ENCODE measurements around the gene RASSF1.
A peak's percentile ranks its signal among the peaks of the same experiment; 100 is the strongest.

The RASSF1 gene

DNA sequence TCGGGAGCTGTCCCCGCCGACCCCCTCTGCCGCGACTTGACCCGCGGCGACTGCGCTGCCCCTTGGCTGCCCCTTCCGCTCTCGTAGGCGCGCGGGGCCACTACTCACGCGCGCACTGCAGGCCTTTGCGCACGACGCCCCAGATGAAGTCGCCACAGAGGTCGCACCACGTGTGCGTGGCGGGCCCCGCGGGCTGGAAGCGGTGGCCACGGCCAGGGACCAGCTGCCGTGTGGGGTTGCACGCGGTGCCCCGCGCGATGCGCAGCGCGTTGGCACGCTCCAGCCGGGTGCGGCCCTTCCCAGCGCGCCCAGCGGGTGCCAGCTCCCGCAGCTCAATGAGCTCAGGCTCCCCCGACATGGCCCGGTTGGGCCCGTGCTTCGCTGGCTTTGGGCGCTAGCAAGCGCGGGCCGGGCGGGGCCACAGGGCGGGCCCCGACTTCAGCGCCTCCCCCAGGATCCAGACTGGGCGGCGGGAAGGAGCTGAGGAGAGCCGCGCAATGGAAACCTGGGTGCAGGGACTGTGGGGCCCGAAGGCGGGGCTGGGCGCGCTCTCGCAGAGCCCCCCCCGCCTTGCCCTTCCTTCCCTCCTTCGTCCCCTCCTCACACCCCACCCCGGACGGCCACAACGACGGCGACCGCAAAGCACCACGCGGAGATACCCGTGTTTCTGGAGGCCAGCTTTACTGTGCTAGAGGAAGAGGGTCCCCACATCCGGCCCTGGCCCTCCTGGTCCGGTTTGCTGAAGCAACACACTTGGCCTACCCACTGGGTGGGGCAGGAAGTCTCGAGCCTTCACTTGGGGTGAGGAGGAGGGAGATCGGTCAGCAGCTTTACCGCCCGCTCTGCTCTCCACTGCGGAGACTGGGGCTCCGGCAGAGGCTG lies at the start of gene RASSF1:
RASSF1 (minus strand) TSS at position 389 of the 882 bp plus-strand sequence; CDS start at position 358, 31 bp downstream.
- peak; percentile 59 for DNase-seq

GRCh38 chr3:50389414-50389767 lies 48.8 kb upstream of the RASSF1 start:
- no peak for DNase-seq

GRCh38 chr3:50388720-50389413 lies 48.2 kb upstream of the RASSF1 start:
- DNase-seq = no peak

DNA sequence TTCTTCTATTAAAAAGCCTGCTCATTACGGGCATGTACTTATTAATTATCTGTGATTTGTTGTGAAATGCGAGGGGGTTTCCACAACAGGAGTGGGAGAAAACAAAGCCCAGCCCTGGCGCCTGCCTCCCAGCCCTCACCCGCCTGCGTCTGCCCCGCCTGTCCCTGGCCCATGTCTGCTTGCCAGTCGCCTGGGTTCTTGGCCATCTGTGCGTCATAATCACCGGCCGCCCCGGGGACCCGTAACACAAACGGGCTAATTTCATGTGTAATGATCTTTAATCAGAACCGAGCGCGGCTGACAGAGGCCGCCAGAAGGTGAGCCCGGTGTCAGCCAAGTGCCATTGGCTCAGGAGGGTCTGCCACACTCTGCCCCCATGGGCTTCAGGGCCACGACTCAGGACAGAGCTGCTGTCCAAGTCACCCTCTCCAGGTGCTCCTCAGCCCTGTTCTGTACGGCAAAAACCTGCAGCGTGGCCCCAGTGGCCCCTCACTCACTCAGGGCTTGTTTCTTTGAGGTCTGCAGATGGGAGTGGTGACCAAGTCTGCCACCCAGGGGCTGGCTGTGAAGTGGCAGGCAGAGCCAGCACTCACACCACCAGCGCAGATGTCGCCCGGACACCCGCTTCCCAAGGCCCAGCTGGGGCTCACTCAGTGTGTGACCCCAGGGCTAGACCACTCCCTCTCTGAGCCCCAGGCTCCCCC lies 47.5 kb upstream of the RASSF1 start:
- no peak for DNase-seq

DNA sequence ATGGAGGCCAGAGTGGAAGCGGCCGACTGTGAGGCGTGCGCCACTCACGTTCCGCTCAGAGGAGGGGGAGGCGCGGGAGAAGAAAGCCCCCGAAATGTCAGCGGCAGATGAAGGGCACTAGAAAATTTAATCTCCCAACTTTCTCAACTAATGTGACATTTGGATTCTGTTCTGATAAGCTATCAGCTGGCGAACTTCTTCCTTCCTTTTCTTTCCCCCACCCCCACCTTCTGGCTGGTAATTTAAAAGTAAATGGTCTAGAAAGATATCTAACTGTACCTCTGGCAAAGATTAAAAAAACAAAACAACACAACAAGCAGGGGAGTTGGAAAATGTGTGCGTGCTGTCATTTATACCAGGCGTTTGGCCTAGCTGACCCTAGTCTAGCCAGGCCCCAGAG lies 45.1 kb upstream of the RASSF1 start:
- no peak for DNase-seq

DNA sequence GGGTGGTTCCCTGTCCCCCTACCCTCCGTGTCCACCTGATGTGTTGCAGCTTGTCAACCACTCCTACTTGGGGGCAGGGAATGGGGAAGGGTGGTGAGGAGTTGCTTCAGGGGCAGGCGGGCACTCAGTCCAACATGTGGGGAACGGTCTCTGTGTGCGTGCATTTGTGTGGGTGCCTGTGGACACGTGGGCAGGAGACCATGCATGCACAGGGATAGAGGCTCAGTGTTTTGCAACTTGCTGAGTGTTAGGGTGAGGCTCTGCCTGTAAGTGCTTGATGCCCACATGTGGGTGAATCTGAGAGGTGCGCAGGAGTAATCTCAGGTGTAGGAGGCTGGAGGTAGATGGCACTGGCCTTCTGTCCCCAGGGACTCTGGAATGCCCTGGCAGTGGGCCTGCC lies 43.1 kb upstream of the RASSF1 start:
- DNase-seq = no peak

- DNase-seq = no peak
These were observed 42.1 kb upstream of the RASSF1 start for GRCh38 chr3:50382722-50383121.

GRCh38 chr3:50381383-50381782 lies 40.7 kb upstream of the RASSF1 start:
- DNase-seq = no peak

GRCh38 chr3:50380405-50381085 lies 39.9 kb upstream of the RASSF1 start:
- DNase-seq = no peak

DNA sequence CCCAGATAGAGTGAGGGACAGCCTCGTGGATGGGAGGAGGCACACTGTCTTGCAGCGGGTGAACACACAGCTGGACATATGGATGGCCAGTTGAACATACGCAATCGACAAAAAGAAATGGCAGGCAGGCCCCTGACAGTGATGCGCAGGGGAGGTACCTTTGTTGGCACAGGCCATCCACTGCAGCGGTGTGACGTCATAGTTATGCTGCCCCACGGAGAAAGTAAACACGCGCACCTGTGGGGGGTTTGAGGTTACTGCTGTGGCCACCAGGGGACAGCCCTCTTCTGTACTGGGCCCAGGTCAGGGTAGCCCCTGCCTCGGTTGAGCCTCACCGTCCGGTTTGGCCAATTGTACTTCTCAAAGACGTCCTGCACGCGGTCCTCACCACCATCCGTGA lies 38.1 kb upstream of the RASSF1 start:
- DNase-seq = no peak

DNA sequence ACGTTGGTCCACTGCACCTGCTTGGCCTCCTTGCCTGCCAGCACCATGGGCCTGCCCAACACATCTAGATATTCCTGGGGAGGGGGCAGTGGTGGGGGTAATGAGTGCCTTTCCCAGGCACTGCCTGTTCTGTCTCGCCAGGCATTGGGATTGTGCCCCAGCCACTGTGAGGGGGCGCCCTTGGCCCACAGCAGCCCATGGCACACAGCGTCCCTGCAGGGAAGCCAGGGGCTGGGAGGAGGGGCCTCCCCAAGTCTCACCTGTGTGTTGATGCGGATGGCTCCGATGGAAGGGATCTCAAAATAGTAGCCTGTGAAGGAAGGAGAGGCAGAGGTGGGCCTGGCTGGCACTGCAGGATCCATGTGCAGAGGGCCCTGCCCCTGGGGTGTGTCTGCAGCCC lies 37.4 kb upstream of the RASSF1 start:
- no peak for DNase-seq

- no peak for DNase-seq
These were observed 34.8 kb upstream of the RASSF1 start for GRCh38 chr3:50375258-50375931.

GRCh38 chr3:50374363-50375257 lies 34.0 kb upstream of the RASSF1 start:
- no peak for DNase-seq

GRCh38 chr3:50373146-50374051 lies 32.8 kb upstream of the RASSF1 start:
- DNase-seq = no peak

- no peak for DNase-seq
These were observed 31.7 kb upstream of the RASSF1 start for GRCh38 chr3:50372349-50372748.

DNA sequence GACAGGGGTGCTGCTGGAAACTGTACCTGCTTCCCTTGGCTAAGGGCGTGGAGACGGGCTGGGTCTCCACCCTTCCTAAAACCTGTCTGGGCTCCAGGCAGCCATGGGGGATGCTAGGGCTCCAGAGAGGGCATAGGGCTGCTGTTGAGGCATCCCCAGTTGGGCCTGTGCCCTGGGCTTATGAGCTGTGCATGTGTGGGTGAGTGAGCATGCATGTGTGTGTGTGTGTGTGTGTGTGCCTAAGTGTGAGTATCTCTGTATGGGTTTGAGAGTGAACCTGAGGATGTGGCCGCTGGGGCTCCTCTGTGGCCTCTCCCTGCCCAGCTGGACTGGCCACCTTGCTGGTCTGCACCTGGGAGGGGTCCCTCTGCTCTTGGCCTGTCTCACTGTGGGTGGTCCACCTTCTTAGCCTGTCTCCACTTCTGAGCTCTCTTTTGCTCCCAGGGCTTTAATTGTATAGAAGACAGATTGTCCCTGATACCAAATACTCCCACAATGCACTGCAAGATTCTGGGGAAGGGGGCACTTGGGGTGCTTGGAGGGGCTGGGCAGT lies 30.6 kb upstream of the RASSF1 start:
- DNase-seq = no peak

- DNase-seq = peak; percentile 52
These were observed 30.0 kb upstream of the RASSF1 start for GRCh38 chr3:50370594-50370993.

GRCh38 chr3:50369012-50369670 lies 28.5 kb upstream of the RASSF1 start:
- DNase-seq = no peak

- DNase-seq = no peak
These were observed 25.2 kb upstream of the RASSF1 start for GRCh38 chr3:50365842-50366220.

Data from fibroblast of upper back skin (primary cell).